HS-5 (cell line): ENCODE measurements around the gene FPGS.

Experiments used
- DNase-seq: peaks from one replicate; pipeline ENCODE4 v3.0.0-alpha.2; 2012; ENCODE audit warnings: low read depth

FPGS gene

GRCh38 chr9:127788337-127789011, 14.2 kb upstream of the FPGS start:
- DNase-seq: no peak

- DNase-seq: no peak
Observed at GRCh38 chr9:127789179-127789578, 13.5 kb upstream of the FPGS start.

- DNase-seq: no peak
Observed at GRCh38 chr9:127790094-127790855, 12.4 kb upstream of the FPGS start.

DNA sequence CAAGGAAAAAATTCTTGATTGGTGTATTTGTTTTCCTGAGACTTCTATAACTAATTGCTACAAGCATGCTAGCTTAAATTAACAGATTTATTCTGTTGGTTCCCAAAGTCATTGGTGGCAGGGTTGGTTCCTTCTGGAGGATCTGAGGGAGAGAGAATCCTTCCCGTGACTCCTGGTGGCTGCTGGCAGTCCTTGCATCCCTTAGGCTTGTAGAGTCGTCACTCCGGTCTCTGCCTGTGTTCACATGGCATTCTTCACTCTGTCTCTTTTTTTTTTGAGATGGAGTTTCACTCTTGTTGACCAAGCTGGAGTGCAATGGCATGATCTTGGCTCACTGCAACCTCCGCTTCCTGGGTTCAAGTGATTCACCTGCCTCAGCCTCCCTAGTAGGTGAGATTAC, 11.6 kb upstream of the FPGS start:
- DNase-seq: no peak

DNA sequence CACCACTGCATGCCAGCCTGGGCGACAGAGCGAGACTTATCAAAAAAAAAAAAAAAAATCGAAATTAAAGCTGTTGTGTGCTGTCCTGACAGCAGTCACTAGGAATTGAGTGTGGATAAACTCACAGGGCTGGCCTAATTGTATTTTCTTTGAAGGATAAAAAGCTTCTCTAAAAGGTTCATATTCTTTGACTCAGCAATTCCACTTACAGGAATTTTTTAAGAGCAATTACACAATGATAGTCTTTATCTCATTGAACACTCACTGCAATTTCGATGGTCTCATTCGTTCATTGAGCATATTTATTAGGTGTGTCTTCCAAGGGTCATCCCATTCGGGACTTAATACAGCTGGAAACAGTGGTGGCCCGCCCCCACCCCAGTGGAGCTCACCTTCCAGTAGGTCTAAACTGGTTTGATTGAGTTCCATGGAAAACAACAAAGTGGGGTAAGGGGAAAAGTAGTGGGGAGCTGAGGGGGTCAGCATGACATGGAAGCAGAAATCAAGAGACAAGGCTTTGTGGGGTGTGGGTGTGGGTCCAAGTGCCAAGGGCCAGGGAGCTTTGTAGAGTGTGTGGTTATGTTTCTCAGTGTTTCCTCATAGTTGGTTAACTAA, 10.2 kb upstream of the FPGS start:
- DNase-seq: no peak

GRCh38 chr9:127793093-127793708, 9.5 kb upstream of the FPGS start:
- no peak for DNase-seq

DNA sequence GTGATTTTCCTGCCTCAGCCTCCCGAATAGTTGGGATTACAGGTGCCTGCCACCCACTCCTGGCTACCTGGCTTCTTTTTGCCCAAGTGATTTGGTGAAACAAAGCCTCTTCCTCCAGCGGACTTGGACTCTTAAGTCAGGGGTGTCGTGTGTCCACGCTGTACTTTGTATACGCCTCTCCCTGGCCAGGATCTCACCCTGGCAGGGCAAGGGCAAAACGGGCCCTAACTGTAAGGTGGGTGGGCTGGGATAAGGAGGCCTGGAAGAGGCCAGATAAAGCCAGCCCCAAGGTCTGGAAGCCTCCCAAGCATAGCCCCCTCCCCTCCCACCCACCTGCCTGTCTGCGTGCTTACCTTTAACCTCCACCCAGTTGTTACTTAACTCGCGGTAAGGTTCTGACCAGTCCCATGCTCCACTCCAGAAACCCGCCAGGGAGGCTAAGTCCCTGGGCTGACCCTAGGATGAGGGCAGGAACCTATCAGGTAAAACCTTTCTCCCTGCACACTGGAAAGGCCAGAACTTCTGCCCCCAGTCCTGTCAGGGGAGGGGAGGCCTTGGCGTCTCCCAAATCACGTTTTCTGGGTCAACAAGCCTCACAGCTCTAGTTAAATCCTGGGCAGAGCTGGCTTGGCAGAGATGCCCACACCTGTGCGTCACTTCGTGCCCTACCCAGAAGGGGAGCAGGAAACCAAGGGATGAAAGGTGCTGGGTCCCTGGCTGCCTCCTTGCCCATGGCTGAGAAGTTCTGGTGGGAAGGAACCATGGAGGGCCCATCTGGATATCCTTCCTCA, 8.5 kb upstream of the FPGS start:
- DNase-seq: no peak

DNA sequence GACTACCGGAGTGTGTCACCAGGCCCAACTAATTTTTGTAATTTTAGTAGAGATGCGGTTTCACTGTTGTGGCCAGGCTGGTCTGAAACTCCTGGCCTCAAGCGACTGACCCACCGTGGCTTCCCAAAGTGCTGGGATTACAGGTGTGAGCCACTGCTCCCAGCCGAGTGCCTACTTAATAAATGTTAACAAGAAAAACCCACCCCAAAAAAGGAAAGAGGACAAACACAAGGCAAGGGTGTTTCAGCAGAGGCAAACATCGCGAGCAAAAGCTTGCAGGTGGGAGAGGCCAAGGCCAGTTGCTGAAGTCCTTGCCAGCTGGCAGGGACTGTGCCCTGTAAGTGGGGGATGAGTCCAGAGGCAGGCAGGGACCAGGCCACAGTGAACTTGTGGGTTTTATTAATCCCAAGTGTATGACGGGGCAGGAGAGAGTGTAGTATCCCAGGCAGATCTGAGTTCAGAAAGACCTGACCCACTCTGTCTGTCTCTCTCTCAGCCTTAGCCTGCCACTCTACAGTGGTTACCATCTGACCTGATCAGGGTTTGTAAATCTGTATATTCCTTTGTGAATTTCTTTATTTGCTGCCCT, 6.4 kb upstream of the FPGS start:
- no peak for DNase-seq

DNA sequence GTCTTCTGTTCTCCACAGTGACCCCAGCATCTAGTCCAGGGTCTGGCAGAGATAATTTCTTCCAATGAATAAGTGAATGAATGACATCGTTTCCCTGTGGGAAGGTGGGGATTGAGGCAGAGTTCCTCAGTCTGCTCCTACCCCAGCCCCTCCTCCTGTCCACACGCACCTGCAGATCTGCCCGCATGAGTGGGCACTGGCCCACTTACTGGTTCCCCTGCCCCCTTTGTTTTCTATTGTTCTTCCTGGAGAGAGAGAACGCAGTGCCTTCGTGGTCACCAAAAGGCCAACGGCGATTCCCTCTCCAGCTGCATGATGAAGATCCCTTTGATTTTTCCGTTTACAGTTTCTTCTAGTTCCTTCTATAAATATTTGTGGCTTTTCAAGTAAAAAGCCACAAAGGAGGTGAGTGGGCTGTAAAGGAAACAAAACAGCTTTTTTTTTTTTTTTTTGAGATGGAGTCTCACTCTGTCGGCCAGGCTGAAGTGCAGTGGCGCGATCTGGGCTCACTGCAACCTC, 5.8 kb upstream of the FPGS start:
- no peak for DNase-seq

DNA sequence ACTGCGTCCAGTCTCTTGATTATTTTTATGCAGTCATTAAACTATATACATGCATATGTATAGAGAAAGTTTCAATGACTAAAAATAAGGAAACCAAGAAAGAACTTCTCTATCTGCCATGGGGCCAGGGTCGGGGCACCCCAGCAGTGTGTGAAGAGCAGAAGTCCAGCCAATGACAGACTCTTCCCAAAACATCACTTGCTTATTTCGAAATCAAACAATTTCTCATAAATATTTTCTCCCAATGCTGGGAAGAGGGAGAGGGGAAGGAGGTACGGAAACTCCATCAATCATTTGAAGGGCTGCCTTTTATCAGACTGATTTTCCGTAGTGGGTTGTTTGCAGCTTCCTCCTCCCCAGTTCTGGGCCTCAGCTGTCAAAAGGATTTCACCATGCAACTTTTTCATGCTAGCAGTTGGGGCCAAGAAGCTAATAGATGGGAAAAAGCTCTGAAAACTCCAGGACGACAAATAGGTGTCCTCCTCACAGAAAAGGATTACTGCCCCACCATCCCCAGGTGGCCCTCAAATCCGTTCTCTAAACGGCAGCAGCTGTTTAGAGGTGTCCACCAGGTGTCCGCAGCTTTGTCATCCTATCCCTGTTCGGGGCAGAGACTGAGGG, 617 bp upstream of the FPGS start:
- no peak for DNase-seq

- DNase-seq: peak; percentile 36
Observed at GRCh38 chr9:127803507-127804352, 1.0 kb downstream of the FPGS start.

DNA sequence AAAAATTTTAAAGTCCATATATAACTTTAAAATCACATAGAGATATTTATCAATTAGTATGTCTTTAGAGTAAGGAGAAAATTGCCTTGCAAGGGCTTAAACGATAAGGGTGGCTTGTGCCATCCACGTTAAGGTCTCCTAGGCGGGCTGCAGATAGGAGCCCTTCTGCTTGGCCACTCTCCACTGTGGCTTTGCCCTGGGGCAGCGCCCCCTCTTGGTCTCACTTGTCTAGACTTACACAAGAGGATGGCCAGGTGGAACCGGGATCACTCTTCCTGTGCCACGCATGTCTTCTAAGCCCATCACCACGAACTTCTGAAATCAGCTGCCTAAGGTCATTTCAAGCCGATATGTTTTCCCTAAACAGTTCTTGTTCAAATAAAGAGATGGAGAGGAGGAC, 2.9 kb downstream of the FPGS start:
- DNase-seq: no peak

GRCh38 chr9:127806871-127807270, 4.2 kb downstream of the FPGS start:
- no peak for DNase-seq

GRCh38 chr9:127808347-127809001, 5.8 kb downstream of the FPGS start:
- DNase-seq: no peak

DNA sequence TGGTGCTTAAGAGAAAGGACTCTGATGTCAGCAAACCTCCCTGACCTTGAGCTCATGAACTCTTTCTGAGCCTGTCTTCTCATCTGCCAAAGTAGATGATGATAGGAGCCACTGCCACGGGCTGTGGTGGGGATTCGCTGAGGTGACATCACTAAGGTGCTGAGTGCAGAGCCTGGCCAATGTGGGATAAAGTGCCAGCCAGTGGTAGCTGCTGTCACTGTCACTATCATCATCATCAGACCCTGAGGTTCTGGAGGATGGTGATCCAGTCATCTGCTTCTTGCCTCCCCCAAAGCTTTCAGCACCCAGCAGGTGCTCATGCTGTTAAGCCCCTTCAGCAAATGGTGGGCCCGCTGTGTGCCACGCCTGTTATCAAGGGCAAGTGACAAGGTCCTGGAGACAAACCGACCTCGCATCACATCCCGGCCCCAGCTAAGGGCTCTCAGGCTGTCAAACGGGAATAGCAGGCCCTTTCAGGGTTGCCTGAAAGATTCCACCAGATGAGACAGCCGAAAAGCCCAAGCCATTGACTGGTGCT, 6.4 kb downstream of the FPGS start:
- DNase-seq: no peak

DNA sequence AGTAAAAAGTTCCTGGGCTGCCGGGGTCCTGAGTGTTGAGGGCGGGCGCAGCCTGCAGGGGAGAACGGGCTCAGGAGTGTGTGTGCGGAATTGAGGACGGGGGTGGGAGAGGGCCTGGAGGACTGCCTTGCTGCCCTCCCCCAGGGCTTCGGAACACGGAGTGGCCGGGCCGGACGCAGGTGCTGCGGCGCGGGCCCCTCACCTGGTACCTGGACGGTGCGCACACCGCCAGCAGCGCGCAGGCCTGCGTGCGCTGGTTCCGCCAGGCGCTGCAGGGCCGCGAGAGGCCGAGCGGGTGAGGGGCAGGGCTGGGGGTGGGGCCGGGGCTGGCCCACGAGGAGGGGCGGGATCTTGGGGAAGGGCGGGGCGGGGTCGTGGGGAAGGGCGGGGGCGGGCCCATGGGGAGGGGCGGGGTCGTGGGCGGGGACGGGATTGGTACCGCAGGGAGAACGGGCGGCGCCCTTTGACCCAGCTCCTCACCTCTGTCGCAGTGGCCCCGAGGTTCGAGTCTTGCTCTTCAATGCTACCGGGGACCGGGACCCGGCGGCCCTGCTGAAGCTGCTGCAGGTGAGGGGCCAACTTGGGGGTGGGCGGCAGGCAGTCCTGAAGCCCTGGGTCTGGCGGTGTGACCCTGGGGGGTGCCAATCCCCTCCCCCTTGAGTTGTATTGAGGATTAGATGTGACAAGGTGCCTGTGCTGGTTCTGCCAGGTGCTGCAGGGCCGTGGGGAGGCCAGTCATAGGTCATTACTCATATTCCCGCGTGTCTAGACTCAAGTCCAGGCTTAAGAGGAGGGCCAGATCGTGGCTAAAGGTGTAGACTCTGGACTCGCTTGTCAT, 7.1 kb downstream of the FPGS start:
- DNase-seq: no peak

DNA sequence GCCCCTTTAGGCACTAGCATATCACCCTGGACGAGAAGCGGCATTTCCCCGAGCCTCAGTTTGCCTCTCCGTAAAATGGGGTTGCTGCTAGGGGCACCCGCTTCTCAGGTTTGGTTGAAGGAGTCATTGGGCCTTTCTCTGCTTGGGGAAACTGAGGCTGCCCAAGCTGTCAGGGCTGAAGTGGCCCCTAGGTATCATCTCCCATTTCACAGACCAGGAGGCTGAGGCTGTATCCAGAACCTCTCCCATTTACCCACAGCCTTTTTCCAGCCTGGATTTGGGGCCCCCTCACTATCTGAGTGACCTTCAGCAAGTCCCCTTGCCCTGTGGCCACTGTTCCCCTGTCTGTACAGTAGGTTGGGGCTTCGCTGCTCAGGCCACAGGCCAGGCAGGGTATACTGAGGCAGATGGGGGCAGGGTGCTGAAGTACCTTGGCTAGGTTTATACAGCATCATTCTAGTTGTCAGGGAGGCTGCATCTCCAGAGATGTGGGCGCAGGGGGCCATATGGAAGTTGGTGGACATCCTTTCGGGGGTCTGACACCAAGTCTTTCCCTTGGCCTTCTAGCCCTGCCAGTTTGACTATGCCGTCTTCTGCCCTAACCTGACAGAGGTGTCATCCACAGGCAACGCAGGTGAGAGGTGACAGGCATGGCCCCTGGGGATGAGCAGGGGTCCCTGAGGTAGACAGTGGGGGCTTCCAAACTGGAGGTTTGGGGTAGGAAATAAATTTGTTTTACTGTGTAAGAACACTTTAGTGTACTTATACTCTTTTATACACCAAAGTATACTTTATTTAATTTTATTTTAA, 7.9 kb downstream of the FPGS start:
- no peak for DNase-seq
